Thymus (tissue), 2 donors: ENCODE data around the gene RET. TPM values are rescaled to one million over a fixed set of nuclear protein-coding genes. Genes with fewer than 3 reads are reported as not detected.

ENCODE experiments used
- polyA plus RNA-seq: library from polyadenylated mRNA; stranded (reverse); fragments of 200-250 nt; gene quantifications from one replicate; pipeline ENCODE4 v1.2.3, GENCODE V29; 2013
- total RNA-seq: library from RNA; stranded (reverse); fragments of 120-200 nt; gene quantifications from one replicate; pipeline ENCODE4 v1.2.4, GENCODE V29; 2013
- donor health status: healthy.

Gene RET
- total and polyA plus RNA-seq, 2 donors: 0.33 to 0.37 TPM

Other genes with a start within 250 kb of the RET start
- gene CSGALNACT2, start 61.4 kb downstream of the RET start, total RNA-seq: 16.1 TPM
- gene CSGALNACT2, start 61.4 kb downstream of the RET start, polyA plus RNA-seq: 21.2 TPM
- 0.90 TPM for gene RASGEF1A, start 190.0 kb downstream of the RET start, total RNA-seq
- gene RASGEF1A, start 190.0 kb downstream of the RET start, polyA plus RNA-seq: 1.3 TPM